Tibial artery (tissue), 4 donors: ENCODE data around the gene MMD2.

ENCODE experiments used
- DNase-seq, 2 donors: peaks; one replicate each; pipeline ENCODE4 v3.0.0-alpha.2; 2019
- H3K27ac ChIP-seq, 2 donors: fragments of 200-600 bp; sonication (generic) in 1 of 2; 1 replicate in 1 of 2; 2 replicates in 1 of 2; pipeline ENCODE4 v1.5.1; 2018 to 2019; ENCODE audit warnings: mild to moderate bottlenecking in 1 of 2
- H3K27me3 ChIP-seq, 2 donors: fragments of 200-600 bp; sonication (generic) in 1 of 2; one replicate each; pipeline versions ENCODE4 v1.5.1 to v1.6.0; 2016 to 2019
- H3K36me3 ChIP-seq, 3 donors: fragments of 200-600 bp; sonication (generic) in 2 of 3; one replicate each; pipeline ENCODE4 v1.5.1; 2016 to 2019; ENCODE audit warnings: mild to moderate bottlenecking in 2 of 3
- H3K4me1 ChIP-seq, 4 donors: fragments of 200-600 bp; sonication (generic) in 2 of 4; 1 replicate in 3 of 4; 2 replicates in 1 of 4; pipeline ENCODE4 v1.5.1; 2016 to 2019
- H3K4me3 ChIP-seq, 2 donors: fragments of 200-600 bp; sonication (generic) in 1 of 2; 1 replicate in 1 of 2; 2 replicates in 1 of 2; pipeline ENCODE4 v1.5.1; 2018 to 2019; ENCODE audit warnings: mild to moderate bottlenecking in 2 of 2
- H3K9me3 ChIP-seq, 3 donors: fragments of 200-600 bp; sonication (generic) in 1 of 3; one replicate each; pipeline ENCODE4 v1.5.1; 2016 to 2019
- intact Hi-C: fragments of 100-400 bp; cut with DNase I; formaldehyde crosslinking; loops from one replicate; pipeline ENCODE4 v1.15.0; 2023; ENCODE audit warnings: low total_unique reads
- TF ChIP-seq, protein P1 (sequence below), 2 experiments: fragments of 200-600 bp in 1 of 2; fragments of 450-650 bp in 1 of 2; IDR thresholded peaks; one replicate each; pipeline ENCODE4 v1.5.1; 2017 to 2019; ENCODE audit warnings: antibody characterized with exemption in 2 of 2, mild to moderate bottlenecking in 1 of 2, moderate library complexity in 1 of 2

The MMD2 gene

DNA sequence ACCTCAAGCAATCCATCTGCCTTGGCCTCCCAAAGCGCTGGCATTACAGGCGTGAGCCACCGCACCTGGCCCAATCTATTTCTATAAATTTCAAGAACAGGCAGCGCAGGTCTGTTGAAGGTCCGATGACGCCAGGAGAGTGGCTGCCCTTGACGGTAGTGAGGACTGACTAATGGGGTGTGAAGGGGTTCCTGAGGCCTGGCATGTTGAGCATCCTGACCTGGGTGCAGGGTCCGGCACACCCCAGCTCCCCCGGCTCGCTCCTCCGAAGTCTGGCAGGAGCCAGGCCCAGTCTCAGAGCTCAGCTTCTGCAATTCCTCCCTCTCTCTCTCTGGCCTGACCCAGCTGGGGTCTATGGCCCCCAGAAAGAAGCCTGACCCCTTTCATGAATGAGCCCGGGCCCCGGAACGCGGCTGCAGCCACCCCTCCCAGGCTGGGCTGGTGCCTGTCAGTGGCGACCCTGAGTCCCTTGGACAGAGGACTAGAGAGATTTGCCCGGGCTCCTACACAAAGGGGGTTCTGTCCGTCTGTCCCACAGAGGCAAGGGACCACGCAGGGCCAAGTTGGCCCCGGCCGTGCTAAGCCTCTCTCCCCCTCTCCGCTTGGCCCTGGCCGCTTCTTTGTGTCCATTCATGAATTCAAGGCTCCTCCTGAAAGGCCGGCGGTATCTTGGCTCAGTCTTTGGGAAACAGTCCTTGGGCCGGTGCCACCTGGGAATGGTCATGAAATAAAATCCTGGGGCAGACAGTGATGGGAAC, 18.8 kb downstream of the MMD2 start:
- peaks cover 0 to 9% of the 10 kb centered on the region in 2 donors for H3K27me3 ChIP-seq
- H3K36me3 ChIP-seq, result no peaks in the 10 kb centered on the region
- no peak for DNase-seq
- intact Hi-C loops, result no loop called here
- H3K9me3 ChIP-seq, result no peaks in the 10 kb centered on the region
- H3K4me3 ChIP-seq, result no peak overlapping the region
- H3K27ac ChIP-seq, result no peak overlapping the region
- TF ChIP-seq, protein P1, sequence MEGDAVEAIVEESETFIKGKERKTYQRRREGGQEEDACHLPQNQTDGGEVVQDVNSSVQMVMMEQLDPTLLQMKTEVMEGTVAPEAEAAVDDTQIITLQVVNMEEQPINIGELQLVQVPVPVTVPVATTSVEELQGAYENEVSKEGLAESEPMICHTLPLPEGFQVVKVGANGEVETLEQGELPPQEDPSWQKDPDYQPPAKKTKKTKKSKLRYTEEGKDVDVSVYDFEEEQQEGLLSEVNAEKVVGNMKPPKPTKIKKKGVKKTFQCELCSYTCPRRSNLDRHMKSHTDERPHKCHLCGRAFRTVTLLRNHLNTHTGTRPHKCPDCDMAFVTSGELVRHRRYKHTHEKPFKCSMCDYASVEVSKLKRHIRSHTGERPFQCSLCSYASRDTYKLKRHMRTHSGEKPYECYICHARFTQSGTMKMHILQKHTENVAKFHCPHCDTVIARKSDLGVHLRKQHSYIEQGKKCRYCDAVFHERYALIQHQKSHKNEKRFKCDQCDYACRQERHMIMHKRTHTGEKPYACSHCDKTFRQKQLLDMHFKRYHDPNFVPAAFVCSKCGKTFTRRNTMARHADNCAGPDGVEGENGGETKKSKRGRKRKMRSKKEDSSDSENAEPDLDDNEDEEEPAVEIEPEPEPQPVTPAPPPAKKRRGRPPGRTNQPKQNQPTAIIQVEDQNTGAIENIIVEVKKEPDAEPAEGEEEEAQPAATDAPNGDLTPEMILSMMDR (IDR thresholded peaks at IDR 0.05), result no peak
- no peaks in the 10 kb centered on the region for H3K4me1 ChIP-seq

DNA sequence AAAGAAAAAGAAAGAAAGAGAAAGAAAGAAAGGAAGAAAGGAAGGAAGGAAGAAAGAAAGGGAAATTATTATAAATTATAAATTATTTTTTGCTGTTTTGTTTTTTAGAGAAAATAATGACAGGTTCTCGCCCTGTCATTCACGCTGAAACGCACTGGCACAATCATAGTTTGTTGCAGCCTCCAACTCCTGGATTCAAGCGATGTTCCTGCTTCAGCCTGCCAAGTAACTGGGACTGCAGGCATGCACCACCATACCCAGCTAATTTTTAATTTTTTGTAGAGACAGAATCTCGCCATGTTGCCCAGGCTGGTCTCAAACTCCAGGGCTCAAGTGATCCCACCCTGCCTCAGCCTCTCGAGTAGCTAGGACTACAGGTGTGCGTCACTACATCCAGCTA, 21.6 kb downstream of the MMD2 start:
- Histone ChIP-seq H3K9me3 (no peaks in the 10 kb centered on the region), H3K4me1 (no peaks in the 10 kb centered on the region), H3K27ac (no peak overlapping the region), H3K36me3 (no peaks in the 10 kb centered on the region), H3K4me3 (no peak overlapping the region), H3K27me3 (peaks cover 0 to 24% of the 10 kb centered on the region in 2 donors)
- TF ChIP-seq, protein P1 (IDR thresholded peaks at IDR 0.05), result no peak
- intact Hi-C loops, result no loop called here
- DNase-seq, result no peak

DNA sequence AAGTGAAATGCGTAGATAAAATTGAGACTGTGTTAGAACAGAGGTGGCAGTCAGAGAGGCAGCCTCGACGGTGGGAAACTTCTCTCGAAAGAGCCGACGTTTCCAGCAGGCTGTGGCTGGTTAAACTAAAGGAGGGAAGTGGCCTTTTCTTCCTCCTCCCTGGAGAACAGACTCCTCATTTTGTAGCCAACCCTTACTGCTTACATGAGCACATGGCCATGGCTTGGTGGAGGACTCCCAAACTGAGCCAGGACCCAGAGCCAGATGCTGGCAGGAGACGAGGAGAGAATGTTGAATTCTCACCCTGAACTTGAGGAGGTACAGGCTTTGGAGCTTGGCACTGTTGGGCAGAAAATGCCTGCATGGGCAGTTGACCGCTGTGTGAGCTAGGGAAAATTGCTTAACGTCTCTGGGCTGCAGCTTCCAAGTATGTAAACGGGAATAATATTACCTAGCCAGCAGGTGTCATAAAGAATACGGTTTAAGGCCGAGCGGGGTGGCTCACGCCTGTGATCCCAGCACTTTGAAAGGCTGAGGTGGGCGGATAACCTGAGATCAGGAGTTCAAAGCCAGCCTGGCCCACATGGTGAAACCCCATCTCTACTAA, 24.5 kb downstream of the MMD2 start:
- no peak overlapping the region for H3K4me3 ChIP-seq
- H3K9me3 ChIP-seq, result no peaks in the 10 kb centered on the region
- H3K27me3 ChIP-seq, result peaks cover 0 to 42% of the 10 kb centered on the region in 2 donors
- DNase-seq, result no peak
- H3K36me3 ChIP-seq, result no peaks in the 10 kb centered on the region
- TF ChIP-seq, protein P1 (IDR thresholded peaks at IDR 0.05), result no peak
- no peaks in the 10 kb centered on the region for H3K4me1 ChIP-seq
- intact Hi-C loops, result no loop called here
- no peak overlapping the region for H3K27ac ChIP-seq

DNA sequence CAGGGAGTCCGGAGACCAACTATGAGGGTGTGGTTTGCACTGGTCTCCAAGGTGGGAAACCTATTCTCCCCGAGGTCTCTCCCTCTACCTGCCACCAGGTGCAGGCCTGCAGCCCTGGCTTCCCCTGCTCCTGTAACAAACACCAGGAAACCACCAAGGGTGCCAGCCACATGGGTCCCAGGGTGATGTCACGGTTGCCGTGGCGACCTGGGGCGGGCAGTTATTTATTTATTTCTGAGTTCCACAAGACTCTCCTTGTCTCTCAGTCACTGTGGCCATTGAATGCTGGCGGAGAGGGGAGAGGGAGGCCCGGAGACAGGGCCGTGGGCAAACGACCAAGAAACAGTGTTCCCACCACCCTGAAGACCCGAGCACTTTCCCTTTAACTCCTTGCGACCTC, 27.0 kb downstream of the MMD2 start:
- Histone ChIP-seq H3K9me3 (no peaks in the 10 kb centered on the region), H3K4me1 (no peaks in the 10 kb centered on the region), H3K4me3 (no peak overlapping the region), H3K36me3 (no peaks in the 10 kb centered on the region), H3K27ac (no peak overlapping the region), H3K27me3 (peaks cover 0 to 53% of the 10 kb centered on the region in 2 donors)
- TF ChIP-seq, protein P1 (IDR thresholded peaks at IDR 0.05), result no peak
- intact Hi-C loops, result no loop called here
- DNase-seq, result no peak

DNA sequence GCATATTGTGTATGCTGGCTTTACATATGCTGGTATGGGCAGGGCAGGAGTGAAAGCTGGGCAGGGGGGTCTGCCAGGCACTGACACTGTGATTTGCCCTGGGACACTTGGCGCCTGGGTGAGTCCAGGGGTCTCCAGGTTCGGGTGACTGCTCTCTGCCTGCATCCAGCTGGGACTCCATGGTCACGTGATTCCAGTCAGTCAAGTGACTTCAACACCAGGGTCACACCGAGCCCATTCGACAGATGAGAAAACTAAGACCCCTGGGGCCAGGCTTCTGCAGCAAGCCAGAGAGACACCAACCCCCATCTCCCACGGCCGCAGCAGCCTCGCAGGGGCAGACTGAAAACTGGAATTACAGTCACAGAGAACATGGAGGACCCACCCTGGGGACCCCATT, 30.0 kb downstream of the MMD2 start:
- no peak overlapping the region for H3K27ac ChIP-seq
- no peaks in the 10 kb centered on the region for H3K36me3 ChIP-seq
- intact Hi-C loops, result no loop called here
- TF ChIP-seq, protein P1 (IDR thresholded peaks at IDR 0.05), result no peak
- no peak for DNase-seq
- H3K27me3 ChIP-seq, result peaks cover 0 to 41% of the 10 kb centered on the region in 2 donors
- H3K4me1 ChIP-seq, result no peaks in the 10 kb centered on the region
- no peaks in the 10 kb centered on the region for H3K9me3 ChIP-seq
- H3K4me3 ChIP-seq, result no peak overlapping the region
